A549 (cell line): ENCODE measurements around the gene GNB1L. TPM values are rescaled to one million over a fixed set of nuclear protein-coding genes. Genes with fewer than 3 reads are reported as not detected.

Experiments used
- ATAC-seq, 2 experiments: fragments of 200-7000 bp in 1 of 2; fragments of >200 bp in 1 of 2; cut with Nextera tagmentation in 1 of 2; cut with Tn5 transposase in 1 of 2; 3 replicates each; pipeline versions ENCODE4 v1.8.0 to v1.9.1; 2018 to 2020; ENCODE audit warnings: mild to moderate bottlenecking in 1 of 2, moderate library complexity in 1 of 2
- CTCF ChIA-PET: fragments of 300-600 bp; sonication (Branson Sonifier 250); formaldehyde crosslinking; extraction: SDS; loops from one replicate; lab custom pipeline; 2021; ENCODE audit warnings: antibody characterized with exemption, inconsistent platforms; lab: Yijun Ruan, JAX
- POLR2A ChIA-PET: fragments of 350-600 bp; formaldehyde crosslinking; extraction: SDS; loops from one replicate; lab custom pipeline; 2021; ENCODE audit warnings: antibody characterized with exemption, inconsistent platforms; lab: Yijun Ruan, JAX
- DNase-seq, 2 experiments: peaks; one replicate each; pipeline versions ENCODE4 v3.0.0 to v3.0.0-alpha.2; 2011 to 2016; ENCODE audit warnings: low read depth in 1 of 2, low spot score in 1 of 2
- FAIRE-seq: peaks from 2 replicates; lab custom pipeline; 2011; peaks lifted over from hg19 to GRCh38; lab: Jason Lieb, UNC
- H3K27ac ChIP-seq, 2 experiments: fragments of >200 bp; sonication (Bioruptor Twin); formaldehyde crosslinking; 3 replicates each; pipeline ENCODE4 v1.5.1; 2016 to 2017
- H3K4me1 ChIP-seq: fragments of >200 bp; sonication (Bioruptor Twin); formaldehyde crosslinking; 3 replicates; pipeline ENCODE4 v1.6.1; 2016
- H3K4me2 ChIP-seq: fragments of >200 bp; sonication (Bioruptor Twin); formaldehyde crosslinking; 3 replicates; pipeline ENCODE4 v1.6.1; 2016
- H3K4me3 ChIP-seq: fragments of >200 bp; sonication (Bioruptor Twin); formaldehyde crosslinking; 3 replicates; pipeline ENCODE4 v1.5.1; 2016
- H3K9me3 ChIP-seq: fragments of >200 bp; sonication (Bioruptor Twin); formaldehyde crosslinking; 3 replicates; pipeline ENCODE4 v1.6.1; 2016
- CBX2 ChIP-seq: fragments of 200-600 bp; sonication (generic); IDR thresholded peaks from 2 replicates; pipeline ENCODE4 v1.6.1; 2016; ENCODE audit warnings: low read depth, mild to moderate bottlenecking, borderline replicate concordance
- CBX8 ChIP-seq: fragments of 200-600 bp; sonication (generic); IDR thresholded peaks from 2 replicates; pipeline ENCODE4 v1.6.1; 2016
- CEBPB ChIP-seq, 2 experiments: fragments of >200 bp in 1 of 2; sonication (Bioruptor Twin) in 1 of 2; formaldehyde crosslinking in 1 of 2; IDR thresholded peaks; 2 replicates each; pipeline ENCODE4 v1.6.1; 2012 to 2016
- CHD2 ChIP-seq: fragments of 150-350 bp; IDR thresholded peaks from 2 replicates; pipeline ENCODE4 v1.6.1; 2014; ENCODE audit warnings: low read length; ENCODE audit not compliant: partially characterized antibody
- EHF ChIP-seq: fragments of 250-450 bp; sonication (Bioruptor Pico); IDR thresholded peaks from 2 replicates; pipeline ENCODE4 v1.5.0; 2020; ENCODE audit warnings: mild to moderate bottlenecking
- EHMT2 ChIP-seq: fragments of 200-600 bp; sonication (generic); IDR thresholded peaks from 2 replicates; pipeline ENCODE4 v1.6.1; 2016; ENCODE audit warnings: antibody characterized with exemption, low read depth, mild to moderate bottlenecking, moderate library complexity
- EP300 ChIP-seq, 2 experiments: fragments of >200 bp; sonication (Bioruptor Twin); formaldehyde crosslinking; IDR thresholded peaks; 2 replicates in 1 of 2; 3 replicates in 1 of 2; pipeline ENCODE4 v1.6.1; 2016 to 2017
- FOXS1 ChIP-seq: fragments of 250-450 bp; sonication (Bioruptor Pico); IDR thresholded peaks from 2 replicates; pipeline ENCODE4 v1.5.0; 2020; ENCODE audit warnings: mild to moderate bottlenecking, moderate library complexity
- HDAC2 ChIP-seq: fragments of 200-600 bp; sonication (generic); IDR thresholded peaks from 2 replicates; pipeline ENCODE4 v1.6.1; 2016
- HOXA7 ChIP-seq: fragments of 250-450 bp; sonication (Bioruptor Pico); IDR thresholded peaks from 2 replicates; pipeline ENCODE4 v1.5.0; 2020; ENCODE audit warnings: mild to moderate bottlenecking, moderate library complexity
- HOXB5 ChIP-seq: fragments of 250-450 bp; sonication (Bioruptor Pico); IDR thresholded peaks from 2 replicates; pipeline ENCODE4 v1.5.0; 2020; ENCODE audit warnings: mild to moderate bottlenecking, moderate library complexity
- JUNB ChIP-seq: fragments of >200 bp; sonication (Bioruptor Twin); formaldehyde crosslinking; IDR thresholded peaks from 2 replicates; pipeline ENCODE4 v1.6.1; 2016
- MAFK ChIP-seq: fragments of 450-650 bp; IDR thresholded peaks from 2 replicates; pipeline ENCODE4 v1.6.1; 2014; ENCODE audit not compliant: partially characterized antibody
- NFE2L2 ChIP-seq: fragments of 150-350 bp; conservative IDR thresholded peaks from 2 replicates; pipeline ENCODE4 v1.6.1; 2014; ENCODE audit warnings: low read length
- NR3C1 ChIP-seq: fragments of >200 bp; sonication (Bioruptor Twin); formaldehyde crosslinking; IDR thresholded peaks from 3 replicates; pipeline ENCODE4 v1.6.1; 2017
- POLR2A ChIP-seq: IDR thresholded peaks from 2 replicates; pipeline ENCODE4 v1.6.1; 2012; ENCODE audit warnings: mild to moderate bottlenecking, low read length
- SMC3 ChIP-seq: fragments of >200 bp; sonication (Bioruptor Twin); formaldehyde crosslinking; IDR thresholded peaks from 3 replicates; pipeline ENCODE4 v1.6.1; 2018; ENCODE audit warnings: inconsistent platforms
- TP53 ChIP-seq: fragments of 250-450 bp; sonication (Bioruptor Pico); IDR thresholded peaks from 2 replicates; pipeline ENCODE4 v1.5.0; 2021; ENCODE audit warnings: mild to moderate bottlenecking, moderate library complexity
- ZC3H11A ChIP-seq: fragments of 450-650 bp; IDR thresholded peaks from 2 replicates; pipeline ENCODE4 v1.6.1; 2014; ENCODE audit warnings: antibody characterized with exemption, mild to moderate bottlenecking
- ZFP36 ChIP-seq: fragments of 450-650 bp; IDR thresholded peaks from 2 replicates; pipeline ENCODE4 v1.6.1; 2014; ENCODE audit warnings: borderline replicate concordance; ENCODE audit not compliant: partially characterized antibody
- ZNF302 ChIP-seq: fragments of 250-450 bp; sonication (Bioruptor Pico); IDR thresholded peaks from 2 replicates; pipeline ENCODE4 v1.9.0; 2021; ENCODE audit warnings: inconsistent platforms, mild to moderate bottlenecking, moderate library complexity
- ZSCAN20 ChIP-seq: fragments of 250-450 bp; sonication (Bioruptor Pico); IDR thresholded peaks from 2 replicates; pipeline ENCODE4 v1.8.0; 2022; ENCODE audit warnings: mild to moderate bottlenecking, moderate library complexity
- WGBS: methylation state at CpG from one replicate; pipeline ENCODE4 v1.1.6; 2017; ENCODE audit errors: missing lambda C conversion rate; 5-methylcytosine and 5-hydroxymethylcytosine counted together
- polyA plus RNA-seq, 4 experiments: library from polyadenylated mRNA; depleted of rRNA in 3 of 4; stranded (reverse); fragments of >200 nt; fragmentation: RNase III in 1 of 4; extraction: RNeasy Plus Mini Kit Qiagen cat#74134 plus additional on column Dnase treatment in 1 of 4; gene quantifications; 2 replicates in 3 of 4; 3 replicates in 1 of 4; pipeline ENCODE4 v1.2.3, GENCODE V29; 2011 to 2017
- TF ChIP-seq, protein P1 (sequence below): fragments of 200-600 bp; sonication (generic); IDR thresholded peaks from 2 replicates; pipeline ENCODE4 v1.6.1; 2016; ENCODE audit warnings: antibody characterized with exemption, mild to moderate bottlenecking, moderate library complexity
- TF ChIP-seq, protein P2 (sequence below): fragments of >200 bp; sonication (Bioruptor Twin); formaldehyde crosslinking; IDR thresholded peaks from 3 replicates; pipeline ENCODE4 v1.6.1; 2016
- TF ChIP-seq, protein P3 (sequence below): fragments of >200 bp; sonication (Bioruptor Twin); formaldehyde crosslinking; IDR thresholded peaks from 2 replicates; pipeline ENCODE4 v1.6.1; 2016
- TF ChIP-seq, protein P4 (sequence below): IDR thresholded peaks from 2 replicates; pipeline ENCODE4 v1.6.1; 2012; ENCODE audit warnings: low read depth, borderline replicate concordance

GNB1L gene
- polyA plus RNA-seq, 2 of the 4 experiments (the other 2 are of a cell fraction): 1.8 to 10.3 TPM

DNA sequence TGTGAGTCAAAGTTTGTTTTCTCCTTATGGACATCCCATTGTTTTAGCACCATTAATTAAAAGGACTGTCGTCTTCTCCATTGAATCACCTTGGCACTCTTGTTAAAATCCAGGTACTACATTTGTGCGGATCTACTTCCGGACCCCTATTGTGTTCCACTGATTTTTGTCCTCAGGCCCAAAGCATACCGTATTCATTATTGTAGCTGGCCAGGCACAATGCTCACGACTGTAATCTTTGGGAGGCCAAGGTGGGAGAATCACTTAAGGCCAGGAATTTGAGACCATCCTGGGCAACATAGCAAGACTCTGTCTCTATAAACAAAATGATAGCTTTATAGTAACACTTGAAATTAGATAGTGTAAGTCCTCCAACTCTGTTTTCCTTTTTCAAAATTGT lies 8.9 kb upstream of the GNB1L start:
- CTCF ChIA-PET: interaction anchor here (1.0 to 1.8 kb wide), 2 partner anchors 9 to 133 kb away, joined by 4 to 11 read pairs; partner anchors contain the start of genes GNB1L and RTL10
- H3K27ac ChIP-seq: no peak overlapping the region
- H3K4me2 ChIP-seq: no peak overlapping the region
- POLR2A ChIA-PET: no interaction called here
- TF ChIP-seq MAFK (no peak), SMC3 (no peak), FOXS1 (CRISPR knock-in tag) (no peak), NR3C1 (no peak), HDAC2 (no peak), EHMT2 (no peak), CBX8 (no peak), ZC3H11A (no peak), POLR2A (no peak), HOXA7 (CRISPR knock-in tag) (no peak), ZSCAN20 (CRISPR knock-in tag) (no peak), EHF (no peak), ZNF302 (CRISPR knock-in tag) (no peak), JUNB (no peak), EP300 (IDR thresholded peaks at IDR 0.05) (no peak), ZFP36 (no peak), CHD2 (no peak)
- TF ChIP-seq, protein P1, sequence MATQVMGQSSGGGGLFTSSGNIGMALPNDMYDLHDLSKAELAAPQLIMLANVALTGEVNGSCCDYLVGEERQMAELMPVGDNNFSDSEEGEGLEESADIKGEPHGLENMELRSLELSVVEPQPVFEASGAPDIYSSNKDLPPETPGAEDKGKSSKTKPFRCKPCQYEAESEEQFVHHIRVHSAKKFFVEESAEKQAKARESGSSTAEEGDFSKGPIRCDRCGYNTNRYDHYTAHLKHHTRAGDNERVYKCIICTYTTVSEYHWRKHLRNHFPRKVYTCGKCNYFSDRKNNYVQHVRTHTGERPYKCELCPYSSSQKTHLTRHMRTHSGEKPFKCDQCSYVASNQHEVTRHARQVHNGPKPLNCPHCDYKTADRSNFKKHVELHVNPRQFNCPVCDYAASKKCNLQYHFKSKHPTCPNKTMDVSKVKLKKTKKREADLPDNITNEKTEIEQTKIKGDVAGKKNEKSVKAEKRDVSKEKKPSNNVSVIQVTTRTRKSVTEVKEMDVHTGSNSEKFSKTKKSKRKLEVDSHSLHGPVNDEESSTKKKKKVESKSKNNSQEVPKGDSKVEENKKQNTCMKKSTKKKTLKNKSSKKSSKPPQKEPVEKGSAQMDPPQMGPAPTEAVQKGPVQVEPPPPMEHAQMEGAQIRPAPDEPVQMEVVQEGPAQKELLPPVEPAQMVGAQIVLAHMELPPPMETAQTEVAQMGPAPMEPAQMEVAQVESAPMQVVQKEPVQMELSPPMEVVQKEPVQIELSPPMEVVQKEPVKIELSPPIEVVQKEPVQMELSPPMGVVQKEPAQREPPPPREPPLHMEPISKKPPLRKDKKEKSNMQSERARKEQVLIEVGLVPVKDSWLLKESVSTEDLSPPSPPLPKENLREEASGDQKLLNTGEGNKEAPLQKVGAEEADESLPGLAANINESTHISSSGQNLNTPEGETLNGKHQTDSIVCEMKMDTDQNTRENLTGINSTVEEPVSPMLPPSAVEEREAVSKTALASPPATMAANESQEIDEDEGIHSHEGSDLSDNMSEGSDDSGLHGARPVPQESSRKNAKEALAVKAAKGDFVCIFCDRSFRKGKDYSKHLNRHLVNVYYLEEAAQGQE: no peak
- TF ChIP-seq, protein P2, sequence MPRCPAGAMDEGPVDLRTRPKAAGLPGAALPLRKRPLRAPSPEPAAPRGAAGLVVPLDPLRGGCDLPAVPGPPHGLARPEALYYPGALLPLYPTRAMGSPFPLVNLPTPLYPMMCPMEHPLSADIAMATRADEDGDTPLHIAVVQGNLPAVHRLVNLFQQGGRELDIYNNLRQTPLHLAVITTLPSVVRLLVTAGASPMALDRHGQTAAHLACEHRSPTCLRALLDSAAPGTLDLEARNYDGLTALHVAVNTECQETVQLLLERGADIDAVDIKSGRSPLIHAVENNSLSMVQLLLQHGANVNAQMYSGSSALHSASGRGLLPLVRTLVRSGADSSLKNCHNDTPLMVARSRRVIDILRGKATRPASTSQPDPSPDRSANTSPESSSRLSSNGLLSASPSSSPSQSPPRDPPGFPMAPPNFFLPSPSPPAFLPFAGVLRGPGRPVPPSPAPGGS: no peak
- TF ChIP-seq, protein P3, sequence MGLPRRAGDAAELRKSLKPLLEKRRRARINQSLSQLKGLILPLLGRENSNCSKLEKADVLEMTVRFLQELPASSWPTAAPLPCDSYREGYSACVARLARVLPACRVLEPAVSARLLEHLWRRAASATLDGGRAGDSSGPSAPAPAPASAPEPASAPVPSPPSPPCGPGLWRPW: no peak
- WGBS: 85% methylated on average over 5 of the region's 5 CpGs
- DNase-seq (no peak), FAIRE-seq (no peak), ATAC-seq (no peak)
- H3K9me3 ChIP-seq: no peaks in the 10 kb centered on the region
- no peaks in the 10 kb centered on the region for H3K4me1 ChIP-seq
- no peak overlapping the region for H3K4me3 ChIP-seq

DNA sequence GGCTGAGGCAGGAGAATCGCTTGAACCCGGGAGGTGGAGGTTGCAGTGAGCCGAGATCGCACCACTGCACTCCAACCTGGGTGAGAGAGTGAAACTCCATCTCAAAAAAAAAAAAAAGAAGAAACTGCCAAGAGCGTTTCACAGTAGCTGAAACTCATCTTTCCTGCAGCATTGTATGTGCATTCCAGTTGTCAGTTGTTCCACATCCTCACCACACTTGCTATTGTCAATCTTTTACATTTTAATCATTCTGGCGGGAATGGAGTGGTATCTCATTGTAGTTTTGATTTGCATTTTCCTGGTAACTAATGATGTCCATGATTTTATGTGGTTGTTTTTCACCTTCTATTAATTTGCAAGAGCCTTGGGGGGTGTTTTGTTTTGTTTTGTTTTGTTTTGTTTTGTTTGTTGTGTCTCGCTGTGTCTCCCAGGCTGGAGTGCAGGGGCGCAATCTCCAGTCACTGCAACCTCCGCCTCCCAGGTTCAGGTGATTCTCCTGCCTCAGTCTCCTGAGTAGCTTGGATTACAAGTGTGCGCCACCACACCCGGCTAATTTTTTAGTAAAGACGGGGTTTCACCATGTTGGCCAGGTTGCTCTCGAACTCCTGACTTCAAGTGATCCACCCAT lies 8.1 kb upstream of the GNB1L start:
- Histone ChIP-seq H3K4me3 (no peak overlapping the region), H3K27ac (no peak overlapping the region), H3K9me3 (no peaks in the 10 kb centered on the region), H3K4me1 (no peaks in the 10 kb centered on the region), H3K4me2 (no peak overlapping the region)
- ATAC-seq (no peak), DNase-seq (no peak), FAIRE-seq (no peak)
- WGBS: 96% methylated on average over 13 of the region's 13 CpGs
- ChIA-PET POLR2A (no interaction called here), CTCF (interaction anchor here (1.0 to 1.8 kb wide), 2 partner anchors 8 to 132 kb away, joined by 4 to 11 read pairs; partner anchors contain the start of genes GNB1L and RTL10)
- TF ChIP-seq NFE2L2 (no peak), ZC3H11A (no peak), HOXB5 (CRISPR knock-in tag) (no peak), TP53 (CRISPR knock-in tag) (no peak), SMC3 (no peak), ZFP36 (no peak), CBX2 (no peak), CEBPB (IDR thresholded peaks at IDR 0.05) (no peak), EHMT2 (no peak)
- TF ChIP-seq, protein P4, sequence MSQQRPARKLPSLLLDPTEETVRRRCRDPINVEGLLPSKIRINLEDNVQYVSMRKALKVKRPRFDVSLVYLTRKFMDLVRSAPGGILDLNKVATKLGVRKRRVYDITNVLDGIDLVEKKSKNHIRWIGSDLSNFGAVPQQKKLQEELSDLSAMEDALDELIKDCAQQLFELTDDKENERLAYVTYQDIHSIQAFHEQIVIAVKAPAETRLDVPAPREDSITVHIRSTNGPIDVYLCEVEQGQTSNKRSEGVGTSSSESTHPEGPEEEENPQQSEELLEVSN: no peak
